Body of pancreas (tissue), 4 donors: ENCODE results near the gene PSD.

Experiments used
- CTCF ChIP-seq, 7 experiments: fragments of 450-650 bp in 4 of 7; fragments of 200-600 bp in 3 of 7; sonication (generic) in 3 of 7; IDR thresholded peaks; one replicate each; pipeline ENCODE4 v1.5.1; 2016 to 2019; ENCODE audit warnings: antibody characterized with exemption in 7 of 7
- POLR2A ChIP-seq, 3 donors: fragments of 450-650 bp; IDR thresholded peaks; one replicate each; pipeline ENCODE4 v1.6.1; 2016; ENCODE audit warnings: antibody characterized with exemption in 3 of 3, mild to moderate bottlenecking in 2 of 3

- no peak for TF ChIP-seq POLR2A (IDR thresholded peaks at IDR 0.05)
- no peak for TF ChIP-seq CTCF (IDR thresholded peaks at IDR 0.05)
Observed at GRCh38 chr10:102444851-102445250, 26.3 kb upstream of the PSD start.
